IMR-90 (cell line): Measurements from ENCODE around the gene PSMB2. TPM values are rescaled to one million over a fixed set of nuclear protein-coding genes. Genes with fewer than 3 reads are reported as not detected.
"Not testable (repeated sequence)": the region's sequence is repeated elsewhere in the genome, so short reads cannot be mapped to it uniquely, and the experiment has no call there.

ENCODE experiments used
- ATAC-seq: fragments of 200-7000 bp; cut with Tn5 transposase; 2 replicates; pipeline ENCODE4 v1.9.1; 2020; ENCODE audit warnings: low read depth, mild to moderate bottlenecking, moderate library complexity
- BruUV-seq: library from RNA; stranded (reverse); fragments of 400-500 nt; replicated peaks from 2 replicates; lab custom pipeline; 2021; lab: Mats Ljungman, UMichigan
- CTCF ChIA-PET: fragments of 300-600 bp; formaldehyde crosslinking; extraction: SDS; loops from one replicate; lab custom pipeline; 2021; ENCODE audit warnings: antibody characterized with exemption; lab: Yijun Ruan, JAX
- POLR2A ChIA-PET: fragments of 300-600 bp; sonication (Branson Sonifier 250); formaldehyde crosslinking; loops from one replicate; lab custom pipeline; 2022; ENCODE audit warnings: antibody characterized with exemption; ENCODE audit not compliant: unreplicated experiment; lab: Charles Lee
- DNase-seq: peaks from one replicate; pipeline ENCODE4 v3.0.0; 2013
- H2AFZ ChIP-seq: replicated peaks from 2 replicates; pipeline ENCODE3; 2013; ENCODE audit warnings: low read length, mild to moderate bottlenecking; ENCODE audit not compliant: poor library complexity
- H2AK5ac ChIP-seq: 2 replicates; pipeline ENCODE4 v1.6.1; 2013; ENCODE audit warnings: low read depth, low read length, inconsistent platforms
- H2AK9ac ChIP-seq: replicated peaks from 2 replicates; pipeline ENCODE3; 2013; ENCODE audit warnings: mild to moderate bottlenecking, low read depth, low read length, moderate library complexity; ENCODE audit not compliant: poor library complexity
- H2BK120ac ChIP-seq: 2 replicates; pipeline ENCODE4 v1.6.1; 2013; ENCODE audit warnings: low read depth, low read length, inconsistent platforms
- H2BK15ac ChIP-seq: 3 replicates; pipeline ENCODE4 v1.6.1; 2013; ENCODE audit warnings: low read depth, low read length, inconsistent platforms
- H2BK20ac ChIP-seq: 2 replicates; pipeline ENCODE4 v1.6.1; 2013; ENCODE audit warnings: low read depth, mild to moderate bottlenecking, inconsistent platforms, low read length, moderate library complexity
- H2BK5ac ChIP-seq: 2 replicates; pipeline ENCODE4 v1.6.1; 2013; ENCODE audit warnings: mild to moderate bottlenecking, low read depth, low read length, inconsistent platforms; ENCODE audit not compliant: poor library complexity, severe bottlenecking
- H3K14ac ChIP-seq: replicated peaks from 2 replicates; pipeline ENCODE4 v1.6.1; 2013; ENCODE audit warnings: low read depth, low read length, inconsistent platforms
- H3K18ac ChIP-seq: 2 replicates; pipeline ENCODE4 v1.6.1; 2013; ENCODE audit warnings: low read depth, low read length, control low read depth
- H3K23ac ChIP-seq: 2 replicates; pipeline ENCODE4 v1.6.1; 2013; ENCODE audit warnings: low read depth, low read length, inconsistent platforms
- H3K27ac ChIP-seq: 2 replicates; pipeline ENCODE4 v1.5.1; 2013; ENCODE audit warnings: mild to moderate bottlenecking, control low read depth, low read length; ENCODE audit not compliant: insufficient read depth
- H3K27me3 ChIP-seq: 2 replicates; pipeline ENCODE4 v1.6.1; 2013; ENCODE audit warnings: low read length; ENCODE audit not compliant: control insufficient read depth, insufficient read depth
- H3K36me3 ChIP-seq: 2 replicates; pipeline ENCODE4 v1.6.1; 2013; ENCODE audit warnings: low read length, mixed read lengths; ENCODE audit not compliant: control insufficient read depth, insufficient read depth
- H3K4ac ChIP-seq: 2 replicates; pipeline ENCODE4 v1.6.1; 2013; ENCODE audit warnings: low read depth, low read length, inconsistent platforms
- H3K4me1 ChIP-seq: 2 replicates; pipeline ENCODE4 v1.6.1; 2013; ENCODE audit warnings: low read length, mixed read lengths; ENCODE audit not compliant: control insufficient read depth, insufficient read depth
- H3K4me2 ChIP-seq: 2 replicates; pipeline ENCODE4 v1.6.1; 2013; ENCODE audit warnings: low read depth, mild to moderate bottlenecking, control low read depth, low read length, moderate library complexity
- H3K4me3 ChIP-seq: 2 replicates; pipeline ENCODE4 v1.5.1; 2013; ENCODE audit warnings: low read depth, mild to moderate bottlenecking, control low read depth, low read length, moderate library complexity; ENCODE audit not compliant: insufficient read depth
- H3K56ac ChIP-seq: 2 replicates; pipeline ENCODE4 v1.6.1; 2013; ENCODE audit warnings: low read length, inconsistent platforms; ENCODE audit not compliant: insufficient read depth; ENCODE audit errors: extremely low read depth
- H3K79me1 ChIP-seq, 2 experiments: 2 replicates each; pipeline ENCODE4 v1.6.1; 2013; ENCODE audit warnings: low read length in 2 of 2, inconsistent platforms in 1 of 2, low read depth in 1 of 2
- H3K9ac ChIP-seq: 2 replicates; pipeline ENCODE4 v1.6.1; 2013; ENCODE audit warnings: low read depth, low read length, control low read depth
- H3K9me1 ChIP-seq: 2 replicates; pipeline ENCODE4 v1.6.1; 2013; ENCODE audit warnings: low read length, inconsistent platforms; ENCODE audit not compliant: insufficient read depth
- H3K9me3 ChIP-seq: 2 replicates; pipeline ENCODE4 v1.6.1; 2013; ENCODE audit warnings: low read length; ENCODE audit not compliant: control insufficient read depth, insufficient read depth
- H4K20me1 ChIP-seq: 2 replicates; pipeline ENCODE4 v1.6.1; 2013; ENCODE audit warnings: low read length, inconsistent platforms; ENCODE audit not compliant: insufficient read depth
- H4K5ac ChIP-seq: 2 replicates; pipeline ENCODE4 v1.6.1; 2013; ENCODE audit warnings: mild to moderate bottlenecking, low read depth, low read length, control low read depth
- H4K8ac ChIP-seq, 2 experiments: 2 replicates each; pipeline ENCODE4 v1.6.1; 2013; ENCODE audit warnings: low read depth in 2 of 2, low read length in 2 of 2, control low read depth in 1 of 2, inconsistent platforms in 1 of 2
- H4K91ac ChIP-seq: 2 replicates; pipeline ENCODE4 v1.6.1; 2013; ENCODE audit warnings: low read depth, low read length, inconsistent platforms; ENCODE audit not compliant: insufficient read depth
- WGBS, 2 experiments: methylation state at CpG; one replicate each; pipeline versions ENCODE4 v1.1.5 to v1.1.7; 2013; ENCODE audit warnings: missing lambda C conversion rate in 2 of 2; ENCODE audit not compliant: insufficient read length in 1 of 2; ENCODE audit errors: extremely low coverage in 2 of 2; 5-methylcytosine and 5-hydroxymethylcytosine counted together
- dilution Hi-C: fragments of 300-500 bp; cut with HindIII; formaldehyde crosslinking; loops from one replicate; pipeline ENCODE4 v1.14.3; 2018; ENCODE audit warnings: low sequenced_read_pairs; ENCODE audit not compliant: unreplicated experiment
- in situ Hi-C: fragments of 300-500 bp; cut with MboI; formaldehyde crosslinking; loops from 3 replicates; pipeline ENCODE4 v1.14.3; 2019; ENCODE audit warnings: low sequenced_read_pairs, inconsistent platforms, mixed read lengths
- intact Hi-C: fragments of 100-400 bp; cut with micrococcal nuclease; formaldehyde crosslinking; loops from 2 replicates; pipeline ENCODE4 v1.10.0; 2022
- polyA plus RNA-seq, 3 experiments: library from polyadenylated mRNA; depleted of rRNA; stranded (reverse); fragments of >200 nt; gene quantifications; 2 replicates each; pipeline ENCODE4 v1.2.3, GENCODE V29; 2012; ENCODE audit warnings: low replicate concordance in 1 of 3
- total RNA-seq: library from RNA; depleted of rRNA; stranded (reverse); fragments of >200 nt; gene quantifications from 2 replicates; pipeline ENCODE4 v1.2.3, GENCODE V29; 2012

PSMB2 gene
- total and polyA plus RNA-seq, 2 of the 4 experiments (the other 2 are of a cell fraction): 23.8 to 86.2 TPM

DNA sequence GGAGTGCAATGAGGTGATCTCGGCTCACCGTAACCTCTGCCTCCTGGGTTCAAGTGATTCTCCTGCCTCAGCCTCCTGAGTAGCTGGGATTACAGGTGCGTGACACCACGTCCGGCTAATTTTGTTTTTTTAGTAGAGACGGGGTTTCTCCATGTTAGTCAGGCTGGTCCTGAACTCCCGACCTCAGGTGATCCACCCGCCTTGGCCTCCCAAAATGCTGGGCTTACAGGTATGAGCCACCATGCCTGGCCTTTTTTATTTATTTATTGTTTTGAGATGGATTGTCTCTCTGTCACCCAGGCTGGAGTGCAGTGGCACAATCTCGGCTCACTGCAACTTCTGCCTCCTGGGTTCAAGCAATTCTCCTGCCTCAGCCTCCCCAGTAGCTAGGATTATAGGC, 59.7 kb downstream of the PSMB2 start:
- H3K18ac ChIP-seq, BruUV-seq, H3K4me2 ChIP-seq, H3K14ac ChIP-seq, H3K9me1 ChIP-seq, H3K79me1 ChIP-seq, H3K9me3 ChIP-seq, DNase-seq, H3K27ac ChIP-seq, H2BK5ac ChIP-seq, H4K91ac ChIP-seq, H3K4me1 ChIP-seq, dilution Hi-C loops, H4K20me1 ChIP-seq, H3K56ac ChIP-seq, intact Hi-C loops, H2BK20ac ChIP-seq, H4K8ac ChIP-seq, H2BK120ac ChIP-seq, ATAC-seq, H2AK5ac ChIP-seq, H3K23ac ChIP-seq, H2AFZ ChIP-seq, H3K36me3 ChIP-seq, H2BK15ac ChIP-seq, H2AK9ac ChIP-seq, H3K9ac ChIP-seq, in situ Hi-C loops, H3K4ac ChIP-seq, H3K4me3 ChIP-seq, H4K5ac ChIP-seq: not testable (repeated sequence)
- H3K27me3 ChIP-seq: peaks cover 11% of the 10 kb centered on the region; the same call in 1 of the 2 replicates
- POLR2A ChIA-PET: interaction anchor here (0.6 kb wide), 1 partner anchor 142 kb away, joined by 4 read pairs; no protein-coding TSS in a partner anchor
- WGBS, 2 experiments: no CpG with 5 or more reads among the region's 9 CpGs
- CTCF ChIA-PET: interaction anchor here (1.4 kb wide), 1 partner anchor 134 kb away, joined by 3 read pairs; no protein-coding TSS in a partner anchor
